IPS-20b (cell line): ENCODE data around the gene MMP24.
A peak's percentile ranks its signal among the peaks of the same experiment; 100 is the strongest.

ENCODE experiments used
- H3K27ac ChIP-seq: one replicate; pipeline ENCODE4 v1.5.1; 2013; ENCODE audit warnings: low read length
- H3K27me3 ChIP-seq: 2 replicates; pipeline ENCODE4 v1.6.1; 2013; ENCODE audit warnings: mild to moderate bottlenecking, low read length, inconsistent platforms; ENCODE audit not compliant: insufficient read depth
- H3K36me3 ChIP-seq: 2 replicates; pipeline ENCODE4 v1.6.1; 2013; ENCODE audit warnings: low read depth, mild to moderate bottlenecking, inconsistent platforms, low read length, moderate library complexity; ENCODE audit not compliant: insufficient read depth
- H3K4me1 ChIP-seq: 2 replicates; pipeline ENCODE4 v1.6.1; 2013; ENCODE audit warnings: mild to moderate bottlenecking, control low read depth, inconsistent platforms, low read length, moderate library complexity; ENCODE audit not compliant: insufficient read depth
- H3K4me3 ChIP-seq: 2 replicates; pipeline ENCODE4 v1.5.1; 2013; ENCODE audit warnings: mild to moderate bottlenecking, low read length, inconsistent platforms
- H3K9ac ChIP-seq: 2 replicates; pipeline ENCODE4 v1.6.1; 2013; ENCODE audit warnings: low read depth, mild to moderate bottlenecking, inconsistent platforms, low read length, moderate library complexity
- H3K9me3 ChIP-seq: 2 replicates; pipeline ENCODE4 v1.6.1; 2013; ENCODE audit warnings: mild to moderate bottlenecking, low read depth, low read length, inconsistent platforms; ENCODE audit not compliant: insufficient read depth

Gene MMP24

GRCh38 chr20:35225319-35226125 is 968 bp upstream of the MMP24 start:
- H3K9ac ChIP-seq, result peak overlapping the region; percentile 43; the same call in 1 of the 2 replicates
- peak overlapping the region; percentile 72; the same call in 1 of the 2 replicates for H3K4me3 ChIP-seq
- no peak overlapping the region for H3K27ac ChIP-seq
- H3K27me3 ChIP-seq, result peaks cover 50% of the 10 kb centered on the region
- H3K4me1 ChIP-seq, result peaks cover 16% of the 10 kb centered on the region; the same call in 1 of the 2 replicates
- H3K9me3 ChIP-seq, result no peaks in the 10 kb centered on the region
- H3K36me3 ChIP-seq, result no peaks in the 10 kb centered on the region

- Histone ChIP-seq H3K9ac (no peak overlapping the region), H3K9me3 (no peaks in the 10 kb centered on the region), H3K4me1 (peaks cover 12% of the 10 kb centered on the region; the same call in 1 of the 2 replicates)
Measured at GRCh38 chr20:35226884-35227681, 593 bp downstream of the MMP24 start.

GRCh38 chr20:35232575-35232974 is 6.1 kb downstream of the MMP24 start:
- H3K27ac ChIP-seq, result no peak overlapping the region
- H3K9me3 ChIP-seq, result no peaks in the 10 kb centered on the region
- no peak overlapping the region for H3K9ac ChIP-seq
- H3K36me3 ChIP-seq, result no peaks in the 10 kb centered on the region
- H3K4me1 ChIP-seq, result peaks cover 2% of the 10 kb centered on the region; the same call in 1 of the 2 replicates
- H3K4me3 ChIP-seq, result no peak overlapping the region
- peaks cover 15% of the 10 kb centered on the region for H3K27me3 ChIP-seq

More at GRCh38 chr20:35226884-35227681, 593 bp downstream of the MMP24 start:
- peak overlapping the region; percentile 65 for H3K4me3 ChIP-seq
- H3K36me3 ChIP-seq, result no peaks in the 10 kb centered on the region
- peaks cover 50% of the 10 kb centered on the region for H3K27me3 ChIP-seq
- no peak overlapping the region for H3K27ac ChIP-seq

- H3K4me3 ChIP-seq, result no peak overlapping the region
- H3K36me3 ChIP-seq, result no peaks in the 10 kb centered on the region
- H3K9me3 ChIP-seq, result no peaks in the 10 kb centered on the region
- H3K27me3 ChIP-seq, result no peaks in the 10 kb centered on the region
- no peaks in the 10 kb centered on the region for H3K4me1 ChIP-seq
- no peak overlapping the region for H3K27ac ChIP-seq
- no peak overlapping the region for H3K9ac ChIP-seq
Measured at GRCh38 chr20:35235881-35236280, 9.4 kb downstream of the MMP24 start.

- no peak overlapping the region for H3K4me3 ChIP-seq
- no peaks in the 10 kb centered on the region for H3K27me3 ChIP-seq
- H3K27ac ChIP-seq, result no peak overlapping the region
- no peak overlapping the region for H3K9ac ChIP-seq
- no peaks in the 10 kb centered on the region for H3K9me3 ChIP-seq
- H3K36me3 ChIP-seq, result no peaks in the 10 kb centered on the region
- no peaks in the 10 kb centered on the region for H3K4me1 ChIP-seq
Measured at GRCh38 chr20:35237486-35237885, 11.0 kb downstream of the MMP24 start.

- Histone ChIP-seq H3K36me3 (no peaks in the 10 kb centered on the region), H3K27ac (no peak overlapping the region), H3K9ac (no peak overlapping the region), H3K27me3 (no peaks in the 10 kb centered on the region), H3K9me3 (no peaks in the 10 kb centered on the region), H3K4me3 (no peak overlapping the region), H3K4me1 (no peaks in the 10 kb centered on the region)
Measured at GRCh38 chr20:35238170-35238569, 11.7 kb downstream of the MMP24 start.

- H3K9ac ChIP-seq, result no peak overlapping the region
- H3K27ac ChIP-seq, result no peak overlapping the region
- H3K36me3 ChIP-seq, result no peaks in the 10 kb centered on the region
Measured at GRCh38 chr20:35238735-35239134, 12.2 kb downstream of the MMP24 start.

GRCh38 chr20:35240083-35240810 is 13.8 kb downstream of the MMP24 start:
- Histone ChIP-seq H3K4me1 (no peaks in the 10 kb centered on the region), H3K9ac (no peak overlapping the region), H3K36me3 (no peaks in the 10 kb centered on the region), H3K27me3 (no peaks in the 10 kb centered on the region), H3K9me3 (no peaks in the 10 kb centered on the region), H3K27ac (no peak overlapping the region), H3K4me3 (no peak overlapping the region)

More at GRCh38 chr20:35238735-35239134, 12.2 kb downstream of the MMP24 start:
- H3K4me3 ChIP-seq, result no peak overlapping the region
- no peaks in the 10 kb centered on the region for H3K27me3 ChIP-seq
- H3K4me1 ChIP-seq, result no peaks in the 10 kb centered on the region
- H3K9me3 ChIP-seq, result no peaks in the 10 kb centered on the region

GRCh38 chr20:35240811-35241293 is 14.4 kb downstream of the MMP24 start:
- Histone ChIP-seq H3K27me3 (no peaks in the 10 kb centered on the region), H3K36me3 (no peaks in the 10 kb centered on the region), H3K27ac (no peak overlapping the region)

GRCh38 chr20:35243317-35243716 is 16.8 kb downstream of the MMP24 start:
- H3K4me1 ChIP-seq, result no peaks in the 10 kb centered on the region
- no peak overlapping the region for H3K4me3 ChIP-seq
- no peak overlapping the region for H3K9ac ChIP-seq
- H3K27me3 ChIP-seq, result no peaks in the 10 kb centered on the region
- peaks cover 5% of the 10 kb centered on the region; the same call in 1 of the 2 replicates for H3K36me3 ChIP-seq
- no peaks in the 10 kb centered on the region for H3K9me3 ChIP-seq
- no peak overlapping the region for H3K27ac ChIP-seq

More at GRCh38 chr20:35240811-35241293, 14.4 kb downstream of the MMP24 start:
- no peak overlapping the region for H3K9ac ChIP-seq
- H3K4me3 ChIP-seq, result no peak overlapping the region
- no peaks in the 10 kb centered on the region for H3K4me1 ChIP-seq
- no peaks in the 10 kb centered on the region for H3K9me3 ChIP-seq

- no peaks in the 10 kb centered on the region for H3K4me1 ChIP-seq
- peaks cover 5% of the 10 kb centered on the region; the same call in 1 of the 2 replicates for H3K36me3 ChIP-seq
- no peak overlapping the region for H3K4me3 ChIP-seq
- H3K27me3 ChIP-seq, result no peaks in the 10 kb centered on the region
- H3K27ac ChIP-seq, result no peak overlapping the region
- H3K9ac ChIP-seq, result no peak overlapping the region
- H3K9me3 ChIP-seq, result no peaks in the 10 kb centered on the region
Measured at GRCh38 chr20:35243986-35244385, 17.5 kb downstream of the MMP24 start.
